GM21825 (cell line): ENCODE measurements around the gene TEX9.

Experiments
- ATAC-seq: cut with Tn5 transposase; IDR thresholded peaks from one replicate; pipeline ENCODE4 v1.9.1; 2021; ENCODE audit warnings: mild to moderate bottlenecking, moderate library complexity; ENCODE audit not compliant: unreplicated experiment

Gene TEX9

DNA sequence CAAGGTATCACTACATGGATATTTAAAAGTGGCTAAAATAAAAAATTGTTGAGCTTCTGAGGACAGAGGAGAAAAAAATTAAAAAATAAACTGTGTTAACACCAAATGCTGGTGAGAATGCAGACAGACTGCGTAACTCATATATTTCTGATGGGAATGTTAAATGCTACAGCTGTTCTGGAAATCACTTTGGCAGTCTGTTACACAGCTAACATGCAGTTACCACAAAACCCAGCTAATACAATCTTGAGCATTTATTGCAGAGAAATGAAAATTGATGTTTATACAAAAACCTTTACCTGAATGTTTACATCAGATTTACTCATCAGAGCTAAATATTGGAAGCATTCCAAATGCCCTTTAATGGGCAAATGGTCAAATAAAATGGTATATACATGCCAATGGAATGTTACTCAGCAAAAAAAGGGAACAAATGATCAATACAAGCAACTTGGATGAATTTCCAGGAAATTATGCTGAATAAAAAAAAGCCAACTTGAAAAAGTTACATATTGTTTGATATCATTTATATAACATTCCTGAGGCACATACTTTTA, 75.1 kb downstream of the TEX9 start:
- ATAC-seq: no peak

GRCh38 chr15:56442354-56442753, 77.1 kb downstream of the TEX9 start:
- no peak for ATAC-seq

GRCh38 chr15:56445746-56446145, 80.5 kb downstream of the TEX9 start:
- ATAC-seq: no peak

GRCh38 chr15:56454836-56455235, 89.6 kb downstream of the TEX9 start:
- no peak for ATAC-seq

- ATAC-seq: no peak
Observed at GRCh38 chr15:56456229-56456628, 91.0 kb downstream of the TEX9 start.

DNA sequence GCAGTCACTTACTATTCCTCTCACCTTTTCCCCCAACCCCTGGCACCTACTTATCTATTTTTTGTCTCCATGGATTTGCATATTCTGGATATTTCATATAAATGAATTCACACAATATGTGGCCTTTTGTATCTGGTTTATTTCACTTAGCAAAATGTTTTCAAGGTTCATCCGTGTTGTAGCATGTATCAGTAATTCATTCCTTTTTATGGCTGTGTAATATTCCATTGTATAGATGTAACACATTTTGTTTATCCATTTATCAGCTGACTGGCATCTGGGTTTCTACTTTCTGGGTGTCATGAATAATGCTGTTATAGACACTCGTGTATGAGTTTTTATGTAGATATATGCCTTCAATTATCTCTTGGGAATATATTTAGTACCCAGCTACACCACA, 93.9 kb downstream of the TEX9 start:
- ATAC-seq: no peak

- no peak for ATAC-seq
Observed at GRCh38 chr15:56460071-56460470, 94.8 kb downstream of the TEX9 start.

GRCh38 chr15:56460947-56461346, 95.7 kb downstream of the TEX9 start:
- no peak for ATAC-seq

- peak; percentile 99 for ATAC-seq
Observed at GRCh38 chr15:56464893-56465520, 99.8 kb downstream of the TEX9 start, which contains the start of gene MNS1. Gene MNS1 (minus strand): TSS chr15:56465137. CDS start chr15:56464972, 165 bp downstream.

DNA sequence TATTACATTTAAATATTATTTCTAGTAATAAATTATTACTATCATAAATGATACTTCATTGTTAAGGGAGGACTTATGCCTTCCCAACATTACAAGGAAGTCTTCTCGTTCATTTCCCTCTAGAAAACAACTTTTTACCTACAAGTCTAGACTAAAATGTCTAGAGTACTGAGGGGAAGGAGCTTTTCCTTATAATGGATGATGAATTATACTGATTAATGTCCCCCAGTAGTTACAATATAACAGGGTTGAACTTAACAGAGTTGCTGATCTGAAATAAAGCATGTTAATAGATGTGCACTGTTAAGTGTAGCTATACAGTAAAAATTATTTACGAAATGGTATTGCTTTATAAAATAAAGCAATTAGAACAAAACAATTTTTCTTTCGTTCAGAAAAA, 102.4 kb downstream of the TEX9 start:
- ATAC-seq: no peak

- ATAC-seq: peak; percentile 43
Observed at GRCh38 chr15:56468401-56468800, 103.2 kb downstream of the TEX9 start.

DNA sequence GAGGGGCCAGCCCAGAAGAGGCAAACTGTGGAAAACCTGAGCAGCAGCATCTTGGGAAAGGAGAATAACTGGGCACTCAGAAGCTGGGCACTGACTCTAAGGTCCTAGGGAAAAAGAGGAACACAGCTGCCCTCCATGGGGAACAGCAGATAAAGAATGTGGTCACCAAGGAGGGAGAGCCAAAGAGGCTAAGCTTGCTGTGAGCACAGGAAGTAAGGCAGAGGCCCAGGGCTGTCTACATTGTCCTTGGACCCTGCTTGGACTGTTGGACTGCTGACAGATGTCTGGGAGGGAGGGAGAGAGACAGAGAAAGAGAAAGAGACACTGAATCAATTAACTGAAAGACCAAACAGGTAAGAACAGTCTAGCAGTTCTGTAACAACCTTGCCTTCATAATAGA, 104.3 kb downstream of the TEX9 start:
- no peak for ATAC-seq

GRCh38 chr15:56471440-56472069, 106.3 kb downstream of the TEX9 start:
- no peak for ATAC-seq

GRCh38 chr15:56472278-56472677, 107.1 kb downstream of the TEX9 start:
- ATAC-seq: no peak

GRCh38 chr15:56473017-56473416, 107.8 kb downstream of the TEX9 start:
- no peak for ATAC-seq

GRCh38 chr15:56475351-56475750, 110.1 kb downstream of the TEX9 start:
- ATAC-seq: no peak
